Measurements from ENCODE around the gene DLK1. TPM values are rescaled to one million over a fixed set of nuclear protein-coding genes. Genes with fewer than 3 reads are reported as not detected.

Gene DLK1
- total and polyA plus RNA-seq, 2 of the 13 experiments (the other 11 are each of a cell fraction or from before 2014, with no cell fraction given): 95.5 to 312 TPM

GRCh38 chr14:100692859-100693558 lies 33.7 kb upstream of the DLK1 start (continued):
- TF ChIP-seq STAT6 (CRISPR knock-in tag; IDR thresholded peaks at IDR 0.05; ENCODE audit: borderline replicate concordance): no peak
- TF ChIP-seq SSRP1 (CRISPR knock-in tag; IDR thresholded peaks at IDR 0.05): 0 out of 2 replicates have a peak, but pooled peaks have one; percentile 49

- H3K4me3 ChIP-seq (replicated peaks in 1 of 3; ENCODE audit: insufficient read depth in 1 of 3, low read depth in 2 of 3, low read length in 3 of 3): no peak overlapping the region
- BruUV-seq (replicated peaks): no TSS peak
- peak overlapping the region; percentile 33; the same call in 1 of the 2 replicates for H3K4me2 ChIP-seq (ENCODE audit: low read depth, low read length)
- no peak overlapping the region for H2AFZ ChIP-seq (ENCODE audit: low read length)
- H3K27me3 ChIP-seq (ENCODE audit: control insufficient read depth in 1 of 2, insufficient read depth in 2 of 2, low read length in 2 of 2): peaks cover 0 to 2% of the 10 kb centered on the region in 2 experiments; a peak in 1 of 5 replicates
- CTCF ChIA-PET (ENCODE audit: low intra/inter-chr PET ratio, low total read pairs): no interaction called here
- H3K27ac ChIP-seq (ENCODE audit: extremely low read length, insufficient read depth, low read length): no peak overlapping the region
- H3K79me2 ChIP-seq (ENCODE audit: insufficient read depth, low read length): no peaks in the 10 kb centered on the region
- intact Hi-C loops (cut with micrococcal nuclease; ENCODE audit: unreplicated experiment): no loop called here
- FAIRE-seq (no peak), DNase-seq (ENCODE audit: low spot score) (no peak), ATAC-seq (peak; percentile 87)
- no peak overlapping the region for H3K9ac ChIP-seq (ENCODE audit: insufficient read depth, low read depth, low read length)
- WGBS (ENCODE audit: low lambda C conversion rate): 52% methylated on average over 19 of the region's 23 CpGs
- in situ Hi-C loops (cut with HindIII; ENCODE audit: extremely low pct_ligation_motif_present, low pct_unique_long_range_greater_than_20kb): no loop called here
- POLR2A ChIA-PET: interaction anchor here (1.3 to 2.6 kb wide), 7 partner anchors 9 to 207 kb away, joined by 5 to 13 read pairs (median 7); no protein-coding TSS in a partner anchor
- H3K9me3 ChIP-seq (ENCODE audit: low read length): no peaks in the 10 kb centered on the region
- peaks cover 73% of the 10 kb centered on the region for H3K4me1 ChIP-seq (ENCODE audit: insufficient read depth, low read length)
- no peaks in the 10 kb centered on the region for H4K20me1 ChIP-seq (ENCODE audit: insufficient read depth, low read length)
- no peaks in the 10 kb centered on the region for H3K36me3 ChIP-seq (replicated peaks in 1 of 2; ENCODE audit: control insufficient read depth in 1 of 2, insufficient read depth in 2 of 2, low read length in 2 of 2)
- TF ChIP-seq NR0B2 (CRISPR knock-in tag; IDR thresholded peaks at IDR 0.05) (no peak), SALL1 (CRISPR knock-in tag; IDR thresholded peaks at IDR 0.05) (peak; percentile 55), HIC2 (CRISPR knock-in tag; IDR thresholded peaks at IDR 0.05; ENCODE audit: low read depth) (peak; percentile 37; the same call in 1 of the 2 replicates), PTBP1 (IDR thresholded peaks at IDR 0.05; ENCODE audit: low read depth, low read length, poor library complexity, severe bottlenecking) (no peak), ZNF7 (CRISPR knock-in tag; IDR thresholded peaks at IDR 0.05) (no peak), ZNF256 (CRISPR knock-in tag; conservative IDR thresholded peaks at IDR 0.05) (no peak), ZBTB4 (CRISPR knock-in tag; IDR thresholded peaks at IDR 0.05; ENCODE audit: borderline replicate concordance) (no peak)
These were observed 32.7 kb upstream of the DLK1 start for GRCh38 chr14:100693877-100694578.
